GM19324 (cell line): Measurements from ENCODE around the gene MAPRE2.
A peak's percentile ranks its signal among the peaks of the same experiment; 100 is the strongest.

Experiments used
- ATAC-seq: cut with Tn5 transposase; IDR thresholded peaks from one replicate; pipeline ENCODE4 v1.9.1; 2021; ENCODE audit warnings: mild to moderate bottlenecking, moderate library complexity; ENCODE audit not compliant: unreplicated experiment, low FRiP score

Gene MAPRE2

GRCh38 chr18:35040988-35041814 is at the start of gene MAPRE2:
MAPRE2 (plus strand) TSS chr18:35041413; CDS start chr18:35041540, 127 bp downstream.
- ATAC-seq, result peak; percentile 93

GRCh38 chr18:34991561-34991960 is 49.7 kb upstream of the MAPRE2 start:
- no peak for ATAC-seq

GRCh38 chr18:34993289-34993688 is 47.9 kb upstream of the MAPRE2 start:
- ATAC-seq, result no peak

- ATAC-seq, result no peak
Measured at GRCh38 chr18:34995746-34996145, 45.5 kb upstream of the MAPRE2 start.

GRCh38 chr18:34998661-34999060 is 42.6 kb upstream of the MAPRE2 start:
- ATAC-seq, result no peak

- no peak for ATAC-seq
Measured at GRCh38 chr18:34999756-35000289, 41.4 kb upstream of the MAPRE2 start.

- ATAC-seq, result no peak
Measured at GRCh38 chr18:35000457-35000856, 40.8 kb upstream of the MAPRE2 start.

GRCh38 chr18:35002120-35002519 is 39.1 kb upstream of the MAPRE2 start:
- ATAC-seq, result no peak

- ATAC-seq, result peak; percentile 79
Measured at GRCh38 chr18:35005963-35006577, 35.1 kb upstream of the MAPRE2 start.

GRCh38 chr18:35010156-35010555 is 31.1 kb upstream of the MAPRE2 start:
- ATAC-seq, result no peak

- ATAC-seq, result no peak
Measured at GRCh38 chr18:35010993-35011392, 30.2 kb upstream of the MAPRE2 start.

GRCh38 chr18:35019933-35020332 is 21.3 kb upstream of the MAPRE2 start:
- ATAC-seq, result no peak

GRCh38 chr18:35022426-35023001 is 18.7 kb upstream of the MAPRE2 start:
- ATAC-seq, result no peak

GRCh38 chr18:35024196-35024595 is 17.0 kb upstream of the MAPRE2 start:
- ATAC-seq, result no peak

- ATAC-seq, result no peak
Measured at GRCh38 chr18:35024965-35025364, 16.2 kb upstream of the MAPRE2 start.

- ATAC-seq, result no peak
Measured at GRCh38 chr18:35026407-35027061, 14.7 kb upstream of the MAPRE2 start.

- no peak for ATAC-seq
Measured at GRCh38 chr18:35027206-35027605, 14.0 kb upstream of the MAPRE2 start.

GRCh38 chr18:35028536-35028935 is 12.7 kb upstream of the MAPRE2 start:
- ATAC-seq, result no peak

GRCh38 chr18:35029103-35029502 is 12.1 kb upstream of the MAPRE2 start:
- no peak for ATAC-seq

- ATAC-seq, result peak; percentile 80
Measured at GRCh38 chr18:35029770-35030169, 11.4 kb upstream of the MAPRE2 start.
